ENCODE data around the gene LACC1. TPM values are rescaled to one million over a fixed set of nuclear protein-coding genes. Genes with fewer than 3 reads are reported as not detected.

Gene LACC1
- total RNA-seq, 1 experiment from 2014 or later, result 7.2 TPM

DNA sequence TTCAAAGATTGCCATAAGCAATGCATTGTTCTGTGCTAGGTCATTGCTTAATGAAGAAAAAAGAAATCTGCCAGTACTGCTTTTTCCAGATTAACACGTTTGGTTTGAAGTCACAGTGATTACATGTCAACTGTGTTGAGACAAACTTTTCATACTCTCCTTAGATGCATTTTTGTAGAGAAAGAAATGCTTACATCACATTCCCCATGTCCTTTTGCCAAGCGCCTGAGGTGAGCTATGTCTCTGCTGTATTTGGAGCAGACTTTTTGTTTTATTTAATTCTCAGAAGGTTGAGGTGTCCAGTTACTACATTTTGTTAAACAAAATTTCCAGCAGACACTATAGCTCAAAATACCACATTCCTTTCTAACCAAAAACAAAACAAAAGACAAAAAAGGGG is 16.2 kb downstream of the LACC1 start:
- no peak for TF ChIP-seq CTCF (IDR thresholded peaks at IDR 0.05; ENCODE audit: insufficient read depth in 1 of 2, low read depth in 1 of 2, low read length in 1 of 2, severe bottlenecking in 1 of 2, unreplicated experiment in 1 of 2)
- Mint-ChIP-seq H3K27ac (ENCODE audit: unreplicated experiment) (no peak overlapping the region), H3K27me3 (ENCODE audit: insufficient read depth, unreplicated experiment) (no peaks in the 10 kb centered on the region), H3K36me3 (ENCODE audit: insufficient read depth, unreplicated experiment) (peaks cover 6% of the 10 kb centered on the region), H3K9me3 (ENCODE audit: unreplicated experiment) (no peaks in the 10 kb centered on the region), H3K4me1 (ENCODE audit: low read depth, unreplicated experiment) (no peaks in the 10 kb centered on the region), H3K4me3 (ENCODE audit: unreplicated experiment) (no peak overlapping the region)
- DNase-seq, result no peak
- CTCF ChIA-PET, result no interaction called here
- no TSS peak for BruUV-seq (replicated peaks)
- POLR2A ChIA-PET, result no interaction called here
- Histone ChIP-seq H3K27me3 (replicated peaks; ENCODE audit: control insufficient read depth, insufficient read depth, low read length) (no peaks in the 10 kb centered on the region), H3K9me3 (no peaks in the 10 kb centered on the region), H3K36me3 (ENCODE audit: control insufficient read depth, insufficient read depth, low read length) (no peaks in the 10 kb centered on the region), H3K4me1 (no peaks in the 10 kb centered on the region), H3K4me3 (ENCODE audit: low read depth, low read length) (no peak overlapping the region)
- intact Hi-C loops (cut with micrococcal nuclease; ENCODE audit: unreplicated experiment), result no loop called here

- H3K9me3 Mint-ChIP-seq (ENCODE audit: unreplicated experiment), result no peaks in the 10 kb centered on the region
- H3K9me3 ChIP-seq, result no peaks in the 10 kb centered on the region
- intact Hi-C loops (cut with micrococcal nuclease; ENCODE audit: unreplicated experiment), result loop anchor here (1.0 to 10.0 kb wide), 6 partner anchors 127 to 909 kb away; no protein-coding TSS in a partner anchor
- ChIA-PET CTCF (interaction anchor here (0.6 to 1.0 kb wide), 2 partner anchors 48 to 530 kb away, joined by 3 to 4 read pairs; no protein-coding TSS in a partner anchor), POLR2A (no interaction called here)
- TF ChIP-seq CTCF (IDR thresholded peaks at IDR 0.05; ENCODE audit: insufficient read depth in 1 of 2, low read depth in 1 of 2, low read length in 1 of 2, severe bottlenecking in 1 of 2, unreplicated experiment in 1 of 2), result peak; percentile 63 to 86
- no peak overlapping the region for H3K4me3 ChIP-seq (ENCODE audit: low read depth, low read length)
- no peak overlapping the region for H3K4me3 Mint-ChIP-seq (ENCODE audit: unreplicated experiment)
- H3K36me3 Mint-ChIP-seq (ENCODE audit: insufficient read depth, unreplicated experiment), result no peaks in the 10 kb centered on the region
- DNase-seq, result peak in 1 of 2 experiments; percentile 63
- peaks cover 2% of the 10 kb centered on the region for H3K27me3 Mint-ChIP-seq (ENCODE audit: insufficient read depth, unreplicated experiment)
- no peak overlapping the region for H3K27ac Mint-ChIP-seq (ENCODE audit: unreplicated experiment)
- no peaks in the 10 kb centered on the region for H3K36me3 ChIP-seq (ENCODE audit: control insufficient read depth, insufficient read depth, low read length)
- no peaks in the 10 kb centered on the region for H3K4me1 ChIP-seq
- H3K4me1 Mint-ChIP-seq (ENCODE audit: low read depth, unreplicated experiment), result peaks cover 7% of the 10 kb centered on the region
- H3K27me3 ChIP-seq (replicated peaks; ENCODE audit: control insufficient read depth, insufficient read depth, low read length), result no peaks in the 10 kb centered on the region
- no TSS peak for BruUV-seq (replicated peaks)
Measured at GRCh38 chr13:43905435-43906031, 25.8 kb downstream of the LACC1 start.

GRCh38 chr13:43908156-43909126 is 28.7 kb downstream of the LACC1 start:
- intact Hi-C loops (cut with micrococcal nuclease; ENCODE audit: unreplicated experiment), result loop anchor here (1.0 to 10.0 kb wide), 8 partner anchors 72 to 906 kb away; no protein-coding TSS in a partner anchor
- peak; percentile 52 to 76 for TF ChIP-seq CTCF (IDR thresholded peaks at IDR 0.05; ENCODE audit: insufficient read depth in 1 of 2, low read depth in 1 of 2, low read length in 1 of 2, severe bottlenecking in 1 of 2, unreplicated experiment in 1 of 2)
- Mint-ChIP-seq H3K36me3 (ENCODE audit: insufficient read depth, unreplicated experiment) (no peaks in the 10 kb centered on the region), H3K27me3 (ENCODE audit: insufficient read depth, unreplicated experiment) (peaks cover 9% of the 10 kb centered on the region), H3K4me1 (ENCODE audit: low read depth, unreplicated experiment) (peaks cover 7% of the 10 kb centered on the region), H3K4me3 (ENCODE audit: unreplicated experiment) (no peak overlapping the region), H3K9me3 (ENCODE audit: unreplicated experiment) (no peaks in the 10 kb centered on the region), H3K27ac (ENCODE audit: unreplicated experiment) (peak overlapping the region; percentile 29)
- no peaks in the 10 kb centered on the region for H3K4me1 ChIP-seq
- no peaks in the 10 kb centered on the region for H3K36me3 ChIP-seq (ENCODE audit: control insufficient read depth, insufficient read depth, low read length)
- H3K9me3 ChIP-seq, result no peaks in the 10 kb centered on the region
- POLR2A ChIA-PET, result interaction anchor here (0.6 to 1.8 kb wide), 3 partner anchors 527 to 602 kb away, joined by 3 to 6 read pairs (median 4); no protein-coding TSS in a partner anchor
- no peaks in the 10 kb centered on the region for H3K27me3 ChIP-seq (replicated peaks; ENCODE audit: control insufficient read depth, insufficient read depth, low read length)
- CTCF ChIA-PET, result interaction anchor here (1.0 to 1.4 kb wide), 3 partner anchors 140 to 561 kb away, joined by 3 to 5 read pairs (median 3); no protein-coding TSS in a partner anchor
- no peak overlapping the region for H3K4me3 ChIP-seq (ENCODE audit: low read depth, low read length)
- BruUV-seq (replicated peaks), result no TSS peak
- peak in 1 of 2 experiments; percentile 49 for DNase-seq
